ENCODE data around the gene ZNF331.
A peak's percentile ranks its signal among the peaks of the same experiment; 100 is the strongest.

Gene ZNF331

DNA sequence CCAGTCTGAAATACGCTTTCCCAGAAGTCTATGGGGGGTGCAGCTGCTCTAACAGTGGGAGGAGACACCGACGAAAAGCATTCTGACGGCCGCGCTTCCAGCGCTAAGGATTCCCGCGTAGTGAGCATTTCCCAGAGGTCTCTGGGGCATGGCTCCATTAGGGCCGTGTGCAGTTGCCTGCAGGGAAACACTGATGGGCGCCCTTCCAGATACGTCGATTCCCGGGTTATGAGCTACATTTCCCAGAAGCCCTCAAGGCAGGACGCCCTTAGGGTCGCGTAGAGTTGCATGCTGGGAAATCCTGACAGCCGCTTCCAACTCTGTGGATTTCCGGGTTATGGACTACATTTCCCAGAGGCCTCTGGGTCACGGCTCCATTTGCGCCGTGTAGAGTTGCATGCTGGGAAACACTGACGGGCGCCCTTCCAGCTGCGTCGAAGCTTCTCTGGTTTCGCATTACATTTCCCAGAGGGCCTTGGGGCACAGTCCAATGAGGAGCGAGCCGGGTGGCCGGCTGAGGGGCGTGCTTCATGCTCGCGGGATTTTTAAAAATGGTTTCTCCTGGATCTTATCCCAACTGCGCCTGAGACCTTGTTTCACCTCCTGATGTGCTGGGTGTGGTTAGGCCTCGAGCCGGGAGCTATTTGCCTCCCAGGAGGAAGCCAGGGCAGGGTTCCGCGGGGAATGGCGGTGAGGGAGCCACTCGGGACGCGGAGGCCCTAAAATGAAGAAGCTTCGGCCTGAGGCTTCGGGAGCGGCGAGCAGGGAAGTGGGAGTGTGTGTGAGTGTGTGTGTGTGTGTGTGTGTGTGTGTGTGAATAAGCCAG, 17.2 kb upstream of the ZNF331 start (continued):
- TF ChIP-seq HIC1 (tag by site-specific recombination; IDR thresholded peaks at IDR 0.05) (no peak; the same call in 1 of the 2 replicates), ZNF138 (tag by site-specific recombination; IDR thresholded peaks at IDR 0.05; ENCODE audit: borderline replicate concordance) (no peak), GFI1B (tag by site-specific recombination; IDR thresholded peaks at IDR 0.05) (no peak), ZNF19 (tag by site-specific recombination; IDR thresholded peaks at IDR 0.05; ENCODE audit: low read depth) (0 out of 2 replicates have a peak, but pooled peaks have one; percentile 47), ZNF544 (tag by site-specific recombination; IDR thresholded peaks at IDR 0.05) (no peak), ZNF112 (tag by site-specific recombination; IDR thresholded peaks at IDR 0.05) (no peak), ZNF677 (tag by site-specific recombination; IDR thresholded peaks at IDR 0.05) (no peak), ZNF24 (tag by site-specific recombination; IDR thresholded peaks at IDR 0.05) (no peak; the same call in none of the 2 replicates), ZNF140 (tag by site-specific recombination; IDR thresholded peaks at IDR 0.05) (no peak), KLF8 (tag by site-specific recombination; IDR thresholded peaks at IDR 0.05) (peak; percentile 68), SP3 (tag by site-specific recombination; IDR thresholded peaks at IDR 0.05) (peak; percentile 80), ZBTB1 (tag by site-specific recombination; IDR thresholded peaks at IDR 0.05) (no peak), KLF17 (tag by site-specific recombination; IDR thresholded peaks at IDR 0.05) (no peak), ZNF837 (tag by site-specific recombination; IDR thresholded peaks at IDR 0.05) (no peak), ZNF747 (tag by site-specific recombination; IDR thresholded peaks at IDR 0.05) (no peak), ZBTB48 (tag by site-specific recombination; IDR thresholded peaks at IDR 0.05) (peak; percentile 69), AEBP2 (tag by site-specific recombination; IDR thresholded peaks at IDR 0.05; ENCODE audit: borderline replicate concordance) (no peak), ZNF514 (tag by site-specific recombination; IDR thresholded peaks at IDR 0.05) (no peak), ZBTB7A (tag by site-specific recombination; IDR thresholded peaks at IDR 0.05; ENCODE audit: low read depth) (no peak), YY1 (tag by site-specific recombination; IDR thresholded peaks at IDR 0.05) (peak; percentile 83), ZNF266 (tag by site-specific recombination; IDR thresholded peaks at IDR 0.05; ENCODE audit: low read depth) (no peak), ZNF629 (tag by site-specific recombination; IDR thresholded peaks at IDR 0.05) (peak; percentile 68), ZNF555 (tag by site-specific recombination; conservative IDR thresholded peaks at IDR 0.05) (no peak), BCL6B (tag by site-specific recombination; IDR thresholded peaks at IDR 0.05) (no peak)
- TF ChIP-seq, protein P1, sequence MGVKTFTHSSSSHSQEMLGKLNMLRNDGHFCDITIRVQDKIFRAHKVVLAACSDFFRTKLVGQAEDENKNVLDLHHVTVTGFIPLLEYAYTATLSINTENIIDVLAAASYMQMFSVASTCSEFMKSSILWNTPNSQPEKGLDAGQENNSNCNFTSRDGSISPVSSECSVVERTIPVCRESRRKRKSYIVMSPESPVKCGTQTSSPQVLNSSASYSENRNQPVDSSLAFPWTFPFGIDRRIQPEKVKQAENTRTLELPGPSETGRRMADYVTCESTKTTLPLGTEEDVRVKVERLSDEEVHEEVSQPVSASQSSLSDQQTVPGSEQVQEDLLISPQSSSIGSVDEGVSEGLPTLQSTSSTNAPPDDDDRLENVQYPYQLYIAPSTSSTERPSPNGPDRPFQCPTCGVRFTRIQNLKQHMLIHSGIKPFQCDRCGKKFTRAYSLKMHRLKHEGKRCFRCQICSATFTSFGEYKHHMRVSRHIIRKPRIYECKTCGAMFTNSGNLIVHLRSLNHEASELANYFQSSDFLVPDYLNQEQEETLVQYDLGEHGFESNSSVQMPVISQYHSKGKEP (tag by site-specific recombination; IDR thresholded peaks at IDR 0.05) = peak; percentile 21; the same call in 1 of the 2 replicates
- TF ChIP-seq, protein P2, sequence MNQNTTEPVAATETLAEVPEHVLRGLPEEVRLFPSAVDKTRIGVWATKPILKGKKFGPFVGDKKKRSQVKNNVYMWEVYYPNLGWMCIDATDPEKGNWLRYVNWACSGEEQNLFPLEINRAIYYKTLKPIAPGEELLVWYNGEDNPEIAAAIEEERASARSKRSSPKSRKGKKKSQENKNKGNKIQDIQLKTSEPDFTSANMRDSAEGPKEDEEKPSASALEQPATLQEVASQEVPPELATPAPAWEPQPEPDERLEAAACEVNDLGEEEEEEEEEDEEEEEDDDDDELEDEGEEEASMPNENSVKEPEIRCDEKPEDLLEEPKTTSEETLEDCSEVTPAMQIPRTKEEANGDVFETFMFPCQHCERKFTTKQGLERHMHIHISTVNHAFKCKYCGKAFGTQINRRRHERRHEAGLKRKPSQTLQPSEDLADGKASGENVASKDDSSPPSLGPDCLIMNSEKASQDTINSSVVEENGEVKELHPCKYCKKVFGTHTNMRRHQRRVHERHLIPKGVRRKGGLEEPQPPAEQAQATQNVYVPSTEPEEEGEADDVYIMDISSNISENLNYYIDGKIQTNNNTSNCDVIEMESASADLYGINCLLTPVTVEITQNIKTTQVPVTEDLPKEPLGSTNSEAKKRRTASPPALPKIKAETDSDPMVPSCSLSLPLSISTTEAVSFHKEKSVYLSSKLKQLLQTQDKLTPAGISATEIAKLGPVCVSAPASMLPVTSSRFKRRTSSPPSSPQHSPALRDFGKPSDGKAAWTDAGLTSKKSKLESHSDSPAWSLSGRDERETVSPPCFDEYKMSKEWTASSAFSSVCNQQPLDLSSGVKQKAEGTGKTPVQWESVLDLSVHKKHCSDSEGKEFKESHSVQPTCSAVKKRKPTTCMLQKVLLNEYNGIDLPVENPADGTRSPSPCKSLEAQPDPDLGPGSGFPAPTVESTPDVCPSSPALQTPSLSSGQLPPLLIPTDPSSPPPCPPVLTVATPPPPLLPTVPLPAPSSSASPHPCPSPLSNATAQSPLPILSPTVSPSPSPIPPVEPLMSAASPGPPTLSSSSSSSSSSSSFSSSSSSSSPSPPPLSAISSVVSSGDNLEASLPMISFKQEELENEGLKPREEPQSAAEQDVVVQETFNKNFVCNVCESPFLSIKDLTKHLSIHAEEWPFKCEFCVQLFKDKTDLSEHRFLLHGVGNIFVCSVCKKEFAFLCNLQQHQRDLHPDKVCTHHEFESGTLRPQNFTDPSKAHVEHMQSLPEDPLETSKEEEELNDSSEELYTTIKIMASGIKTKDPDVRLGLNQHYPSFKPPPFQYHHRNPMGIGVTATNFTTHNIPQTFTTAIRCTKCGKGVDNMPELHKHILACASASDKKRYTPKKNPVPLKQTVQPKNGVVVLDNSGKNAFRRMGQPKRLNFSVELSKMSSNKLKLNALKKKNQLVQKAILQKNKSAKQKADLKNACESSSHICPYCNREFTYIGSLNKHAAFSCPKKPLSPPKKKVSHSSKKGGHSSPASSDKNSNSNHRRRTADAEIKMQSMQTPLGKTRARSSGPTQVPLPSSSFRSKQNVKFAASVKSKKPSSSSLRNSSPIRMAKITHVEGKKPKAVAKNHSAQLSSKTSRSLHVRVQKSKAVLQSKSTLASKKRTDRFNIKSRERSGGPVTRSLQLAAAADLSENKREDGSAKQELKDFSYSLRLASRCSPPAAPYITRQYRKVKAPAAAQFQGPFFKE (tag by site-specific recombination; IDR thresholded peaks at IDR 0.05; ENCODE audit: borderline replicate concordance) = no peak
